Measurements from ENCODE around the gene TUBB4A.

TUBB4A gene

GRCh38 chr19:6476155-6476895, 25.8 kb downstream of the TUBB4A start:
- peak; percentile 81 for ATAC-seq
- no peak for TF ChIP-seq ZFP30 (CRISPR knock-in tag; IDR thresholded peaks at IDR 0.05)
- TF ChIP-seq ZNF8 (CRISPR knock-in tag; IDR thresholded peaks at IDR 0.05), result no peak
- no peak for TF ChIP-seq TCF4 (CRISPR knock-in tag; IDR thresholded peaks at IDR 0.05; ENCODE audit: borderline replicate concordance)
- TF ChIP-seq ZNF70 (CRISPR knock-in tag; IDR thresholded peaks at IDR 0.05), result no peak
- TF ChIP-seq PATZ1 (CRISPR knock-in tag; IDR thresholded peaks at IDR 0.05; ENCODE audit: borderline replicate concordance), result no peak
- no peak for TF ChIP-seq ESRRG (CRISPR knock-in tag; IDR thresholded peaks at IDR 0.05)
- no peak for TF ChIP-seq BACH2 (CRISPR knock-in tag; IDR thresholded peaks at IDR 0.05; ENCODE audit: borderline replicate concordance)
- TF ChIP-seq CSDC2 (CRISPR knock-in tag; IDR thresholded peaks at IDR 0.05), result no peak
- TF ChIP-seq TOX (CRISPR knock-in tag; IDR thresholded peaks at IDR 0.05; ENCODE audit: borderline replicate concordance), result no peak
- no peak for TF ChIP-seq ARNTL (CRISPR knock-in tag; IDR thresholded peaks at IDR 0.05; ENCODE audit: borderline replicate concordance, low read depth)
- TF ChIP-seq ZC3H10 (CRISPR knock-in tag; IDR thresholded peaks at IDR 0.05), result no peak
- no peak for TF ChIP-seq ZFP3 (CRISPR knock-in tag; IDR thresholded peaks at IDR 0.05)
- TF ChIP-seq POU6F1 (CRISPR knock-in tag; IDR thresholded peaks at IDR 0.05; ENCODE audit: borderline replicate concordance, low read depth), result no peak
- no peak for TF ChIP-seq CSRNP3 (CRISPR knock-in tag; IDR thresholded peaks at IDR 0.05)
- no peak for TF ChIP-seq TSHZ2 (CRISPR knock-in tag; IDR thresholded peaks at IDR 0.05)
- no peak for TF ChIP-seq ZNF565 (CRISPR knock-in tag; conservative IDR thresholded peaks at IDR 0.05; ENCODE audit: low read depth)
- TF ChIP-seq ISL1 (CRISPR knock-in tag; IDR thresholded peaks at IDR 0.05), result no peak
- no peak for TF ChIP-seq OSR1 (CRISPR knock-in tag; IDR thresholded peaks at IDR 0.05)
- TF ChIP-seq CREB5 (CRISPR knock-in tag; IDR thresholded peaks at IDR 0.05; ENCODE audit: low read depth), result no peak

GRCh38 chr19:6475321-6476108, 26.6 kb downstream of the TUBB4A start:
- TF ChIP-seq TSHZ2 (CRISPR knock-in tag; IDR thresholded peaks at IDR 0.05) (no peak), OSR1 (CRISPR knock-in tag; IDR thresholded peaks at IDR 0.05) (no peak), ZNF70 (CRISPR knock-in tag; IDR thresholded peaks at IDR 0.05) (no peak), CSRNP3 (CRISPR knock-in tag; IDR thresholded peaks at IDR 0.05) (no peak)
- ATAC-seq, result peak; percentile 20; the same call in 2 of the 3 replicates

Measured in SK-N-SH treated with all-trans-retinoic acid at 6 μM for 48 hours (cell line).